Upper lobe of left lung (tissue), 6 donors: ENCODE data around the gene MFSD6. TPM values are rescaled to one million over a fixed set of nuclear protein-coding genes. Genes with fewer than 3 reads are reported as not detected.
A peak's percentile ranks its signal among the peaks of the same experiment; 100 is the strongest.

Experiments used
- ATAC-seq, 2 donors: fragments of 200-7000 bp; cut with Tn5 transposase; one replicate each; pipeline ENCODE4 v1.9.1; 2022; ENCODE audit warnings: mild to moderate bottlenecking in 2 of 2, moderate library complexity in 2 of 2; ENCODE audit not compliant: low FRiP score in 2 of 2
- DNase-seq, 2 donors: peaks; one replicate each; pipeline ENCODE4 v3.0.0-alpha.2; 2019 to 2020
- H3K27ac ChIP-seq, 4 donors: fragments of 200-600 bp; sonication (generic); one replicate each; pipeline ENCODE4 v1.5.1; 2016 to 2019
- H3K27me3 ChIP-seq, 4 donors: fragments of 200-600 bp; sonication (generic); one replicate each; pipeline ENCODE4 v1.5.1; 2017 to 2019
- H3K36me3 ChIP-seq, 4 donors: fragments of 200-600 bp; sonication (generic); one replicate each; pipeline ENCODE4 v1.5.1; 2016 to 2019
- H3K4me1 ChIP-seq, 4 donors: fragments of 200-600 bp; sonication (generic); one replicate each; pipeline ENCODE4 v1.5.1; 2018 to 2019
- H3K4me3 ChIP-seq, 4 donors: fragments of 200-600 bp; sonication (generic); one replicate each; pipeline ENCODE4 v1.5.1; 2017 to 2019; ENCODE audit warnings: mild to moderate bottlenecking in 2 of 4, moderate library complexity in 1 of 4
- H3K9me3 ChIP-seq, 4 donors: fragments of 200-600 bp; sonication (generic); one replicate each; pipeline ENCODE4 v1.5.1; 2018 to 2019
- EP300 ChIP-seq, 4 donors: sonication (generic); formaldehyde crosslinking; IDR thresholded peaks; one replicate each; pipeline ENCODE4 v1.5.1; 2017; ENCODE audit warnings: antibody characterized with exemption in 4 of 4, control low read depth in 2 of 4
- POLR2A ChIP-seq, 4 donors: fragments of 450-650 bp; IDR thresholded peaks; one replicate each; pipeline ENCODE4 v1.5.1; 2016 to 2017; ENCODE audit warnings: antibody characterized with exemption in 4 of 4, mild to moderate bottlenecking in 2 of 4
- POLR2AphosphoS5 ChIP-seq, 2 donors: sonication (generic); formaldehyde crosslinking; IDR thresholded peaks; one replicate each; pipeline ENCODE4 v1.5.1; 2017; ENCODE audit warnings: antibody characterized with exemption in 2 of 2
- WGBS, 2 donors: methylation state at CpG; one replicate each; pipeline ENCODE4 v1.1.5; 2017 to 2018; 5-methylcytosine and 5-hydroxymethylcytosine counted together
- total RNA-seq, 6 donors: library from RNA; depleted of rRNA in 4 of 6; stranded (reverse); fragments of >200 nt in 4 of 6; gene quantifications; one replicate each; pipeline versions ENCODE4 v1.1.0 to v1.2.1, GENCODE V29; 2016 to 2021
- TF ChIP-seq, protein P1 (sequence below), 6 experiments: fragments of 450-650 bp in 4 of 6; fragments of 200-600 bp in 2 of 6; sonication (generic) in 2 of 6; IDR thresholded peaks; one replicate each; pipeline ENCODE4 v1.5.1; 2016 to 2019; ENCODE audit warnings: antibody characterized with exemption in 6 of 6
- donor health status: DM: no; HTN: no; CAD: no; lungs with moderate emphysema.
- donor health status: DM: no; HTN: yes; CAD: no; lungs with severe emphysema.

The MFSD6 gene
- total RNA-seq, 6 donors from 2014 or later, result 46.9 to 136 (median 80.4) TPM

- DNase-seq, result peak in 1 of 2 donors; percentile 81
- Histone ChIP-seq H3K36me3 (no peaks in the 10 kb centered on the region), H3K9me3 (no peaks in the 10 kb centered on the region), H3K4me1 (no peaks in the 10 kb centered on the region), H3K4me3 (no peak overlapping the region), H3K27ac (no peak overlapping the region), H3K27me3 (no peaks in the 10 kb centered on the region)
- WGBS, 2 donors, result 67 to 68% methylated on average over 10 of the region's 10 CpGs
- peak in 1 of 2 donors; percentile 37 for TF ChIP-seq POLR2AphosphoS5 (IDR thresholded peaks at IDR 0.05)
- TF ChIP-seq, protein P1, sequence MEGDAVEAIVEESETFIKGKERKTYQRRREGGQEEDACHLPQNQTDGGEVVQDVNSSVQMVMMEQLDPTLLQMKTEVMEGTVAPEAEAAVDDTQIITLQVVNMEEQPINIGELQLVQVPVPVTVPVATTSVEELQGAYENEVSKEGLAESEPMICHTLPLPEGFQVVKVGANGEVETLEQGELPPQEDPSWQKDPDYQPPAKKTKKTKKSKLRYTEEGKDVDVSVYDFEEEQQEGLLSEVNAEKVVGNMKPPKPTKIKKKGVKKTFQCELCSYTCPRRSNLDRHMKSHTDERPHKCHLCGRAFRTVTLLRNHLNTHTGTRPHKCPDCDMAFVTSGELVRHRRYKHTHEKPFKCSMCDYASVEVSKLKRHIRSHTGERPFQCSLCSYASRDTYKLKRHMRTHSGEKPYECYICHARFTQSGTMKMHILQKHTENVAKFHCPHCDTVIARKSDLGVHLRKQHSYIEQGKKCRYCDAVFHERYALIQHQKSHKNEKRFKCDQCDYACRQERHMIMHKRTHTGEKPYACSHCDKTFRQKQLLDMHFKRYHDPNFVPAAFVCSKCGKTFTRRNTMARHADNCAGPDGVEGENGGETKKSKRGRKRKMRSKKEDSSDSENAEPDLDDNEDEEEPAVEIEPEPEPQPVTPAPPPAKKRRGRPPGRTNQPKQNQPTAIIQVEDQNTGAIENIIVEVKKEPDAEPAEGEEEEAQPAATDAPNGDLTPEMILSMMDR (IDR thresholded peaks at IDR 0.05), result no peak
- peak; percentile 69 to 94 for ATAC-seq
These were observed 28.7 kb upstream of the MFSD6 start for GRCh38 chr2:190379249-190379964.

- 57 to 67% methylated on average over 5 of the region's 5 CpGs for WGBS, 2 donors
- Histone ChIP-seq H3K27me3 (no peaks in the 10 kb centered on the region), H3K4me1 (no peaks in the 10 kb centered on the region), H3K27ac (no peak overlapping the region), H3K4me3 (no peak overlapping the region), H3K36me3 (no peaks in the 10 kb centered on the region), H3K9me3 (no peaks in the 10 kb centered on the region)
- TF ChIP-seq POLR2A (IDR thresholded peaks at IDR 0.05), result no peak
- ATAC-seq, result no peak
- DNase-seq, result no peak
These were observed 27.2 kb upstream of the MFSD6 start for GRCh38 chr2:190380962-190381412.

DNA sequence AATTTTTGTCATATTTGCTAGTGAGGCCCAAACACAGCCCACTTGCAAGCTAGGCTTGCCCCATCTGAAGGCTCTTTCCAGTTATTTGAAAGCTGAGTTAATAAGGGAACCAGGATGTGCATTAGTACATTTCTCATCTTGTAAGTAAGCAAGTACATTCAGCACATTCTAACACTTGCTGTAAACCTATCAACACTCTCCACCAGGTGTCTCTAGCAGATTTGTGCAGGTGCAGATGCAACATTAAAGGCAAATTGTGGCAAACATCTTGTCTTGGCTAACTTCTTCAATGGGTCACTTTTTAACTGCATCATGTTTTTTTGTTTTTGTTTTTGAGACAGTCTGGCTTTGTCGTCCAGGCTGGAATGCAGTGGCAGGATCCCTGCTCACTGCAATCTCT is 25.3 kb upstream of the MFSD6 start:
- Histone ChIP-seq H3K36me3 (no peaks in the 10 kb centered on the region), H3K4me1 (no peaks in the 10 kb centered on the region), H3K4me3 (no peak overlapping the region), H3K9me3 (no peaks in the 10 kb centered on the region), H3K27me3 (no peaks in the 10 kb centered on the region), H3K27ac (no peak overlapping the region)
- DNase-seq (no peak), ATAC-seq (no peak)
- WGBS, 2 donors, result 50 to 55% methylated on average over 1 of the region's 1 CpG
- TF ChIP-seq, protein P1 (IDR thresholded peaks at IDR 0.05), result peak in 5 of 6 experiments; percentile 36 to 75 (median 65)
- no peak for TF ChIP-seq POLR2AphosphoS5 (IDR thresholded peaks at IDR 0.05)

DNA sequence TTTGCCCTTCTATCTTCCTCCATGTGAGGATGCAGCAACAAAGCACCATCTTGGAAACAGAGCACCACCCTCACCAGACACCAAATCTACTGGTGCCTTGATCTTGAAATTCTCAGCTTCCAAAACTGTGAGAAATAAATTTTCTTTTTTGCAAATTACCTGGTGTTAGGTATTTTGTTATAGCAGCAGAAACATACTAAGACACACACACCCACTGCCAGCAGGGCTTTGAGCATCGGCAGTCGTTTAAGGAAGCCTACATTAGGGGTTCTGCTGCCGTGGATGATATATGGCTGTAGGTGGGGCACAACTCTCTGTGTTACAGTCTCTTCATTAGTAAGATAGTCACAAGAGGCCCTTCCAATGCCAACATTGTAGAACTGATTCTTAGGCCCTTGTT is 20.7 kb upstream of the MFSD6 start:
- TF ChIP-seq POLR2A (IDR thresholded peaks at IDR 0.05) (no peak), EP300 (IDR thresholded peaks at IDR 0.05) (no peak)
- Histone ChIP-seq H3K4me3 (no peak overlapping the region), H3K27ac (no peak overlapping the region), H3K4me1 (no peaks in the 10 kb centered on the region), H3K27me3 (no peaks in the 10 kb centered on the region), H3K9me3 (no peaks in the 10 kb centered on the region), H3K36me3 (no peaks in the 10 kb centered on the region)
- ATAC-seq (no peak), DNase-seq (no peak)
- 83 to 92% methylated on average over 3 of the region's 3 CpGs for WGBS, 2 donors

DNA sequence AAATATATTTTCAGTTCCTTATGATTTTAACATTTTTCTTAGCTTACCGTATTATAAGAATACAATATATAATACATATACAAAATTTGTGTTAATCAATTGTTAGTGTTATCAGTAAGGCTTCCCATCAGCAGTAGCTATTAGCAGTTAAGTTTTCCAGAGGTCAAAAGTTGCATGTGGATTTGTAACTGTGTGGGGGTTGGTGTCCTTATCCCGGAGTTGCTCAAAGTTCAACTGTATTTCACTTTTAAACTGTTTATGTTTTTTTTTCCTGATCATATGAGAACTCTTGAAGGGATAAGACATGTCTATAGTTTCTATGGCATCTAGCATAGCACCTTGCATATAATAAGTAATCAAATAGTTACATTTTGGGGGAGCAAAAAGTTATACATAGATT is 11.9 kb upstream of the MFSD6 start:
- 66 to 74% methylated on average over 2 of the region's 2 CpGs for WGBS, 2 donors
- Histone ChIP-seq H3K9me3 (no peaks in the 10 kb centered on the region), H3K27ac (no peak overlapping the region), H3K36me3 (no peaks in the 10 kb centered on the region), H3K27me3 (no peaks in the 10 kb centered on the region), H3K4me1 (no peaks in the 10 kb centered on the region), H3K4me3 (no peak overlapping the region)
- ATAC-seq (no peak), DNase-seq (no peak)
- TF ChIP-seq POLR2A (IDR thresholded peaks at IDR 0.05), result no peak
- TF ChIP-seq, protein P1 (IDR thresholded peaks at IDR 0.05), result no peak
- TF ChIP-seq POLR2AphosphoS5 (IDR thresholded peaks at IDR 0.05), result no peak
- TF ChIP-seq EP300 (IDR thresholded peaks at IDR 0.05), result no peak

- H3K27ac ChIP-seq, result no peak overlapping the region
- peaks cover 5 to 12% (median 6%) of the 10 kb centered on the region in 4 donors for H3K4me1 ChIP-seq
- TF ChIP-seq POLR2A (IDR thresholded peaks at IDR 0.05) (no peak), EP300 (IDR thresholded peaks at IDR 0.05) (no peak), POLR2AphosphoS5 (IDR thresholded peaks at IDR 0.05) (no peak)
- TF ChIP-seq, protein P1 (IDR thresholded peaks at IDR 0.05), result no peak
- DNase-seq (no peak), ATAC-seq (no peak)
- 56 to 58% methylated on average over 5 of the region's 5 CpGs for WGBS, 2 donors
- no peak overlapping the region for H3K4me3 ChIP-seq
- no peaks in the 10 kb centered on the region for H3K27me3 ChIP-seq
- no peaks in the 10 kb centered on the region for H3K9me3 ChIP-seq
- H3K36me3 ChIP-seq, result no peaks in the 10 kb centered on the region
These were observed 5.1 kb upstream of the MFSD6 start for GRCh38 chr2:190402986-190403603.
